Pancreas (tissue), 10 donors: ENCODE measurements around the gene ADIPOR2. TPM values are rescaled to one million over a fixed set of nuclear protein-coding genes. Genes with fewer than 3 reads are reported as not detected.

Experiments used
- ATAC-seq, 4 donors: fragments of 200-7000 bp; cut with Tn5 transposase; one replicate each; pipeline versions ENCODE4 v1.8.0 to v1.9.1; 2020; ENCODE audit warnings: mild to moderate bottlenecking in 4 of 4, moderate library complexity in 4 of 4
- DNase-seq, 6 donors: peaks; one replicate each; pipeline ENCODE4 v3.0.0-alpha.2; 2020
- FAIRE-seq: peaks from 2 replicates; lab custom pipeline; 2012; peaks lifted over from hg19 to GRCh38; lab: Jason Lieb, UNC
- H3K27ac ChIP-seq, 4 donors: fragments of 200-600 bp; sonication (generic); 1 replicate in 3 of 4; 2 replicates in 1 of 4; pipeline versions ENCODE4 v1.5.0 to v1.8.0; 2020
- H3K27me3 ChIP-seq, 4 donors: fragments of 200-600 bp; one replicate each; pipeline ENCODE4 v1.8.0; 2021
- H3K36me3 ChIP-seq, 3 donors: fragments of 200-600 bp; sonication (generic) in 1 of 3; one replicate each; pipeline versions ENCODE4 v1.5.0 to v1.8.0; 2020 to 2021
- H3K4me1 ChIP-seq, 3 donors: fragments of 200-600 bp; one replicate each; pipeline ENCODE4 v1.8.0; 2021
- H3K4me3 ChIP-seq, 4 donors: fragments of 200-600 bp; sonication (generic) in 2 of 4; one replicate each; pipeline versions ENCODE4 v1.5.0 to v1.8.0; 2020 to 2021
- H3K9me3 ChIP-seq, 4 donors: fragments of 200-600 bp; one replicate each; pipeline ENCODE4 v1.8.0; 2021
- WGBS, 2 donors: extraction: QIAGEN DNeasy Blood & Tissue Kit; methylation state at CpG; one replicate each; pipeline ENCODE4 v1.1.7; 2013; 5-methylcytosine and 5-hydroxymethylcytosine counted together
- intact Hi-C, 3 donors: fragments of 100-400 bp; cut with DNase I; formaldehyde crosslinking; loops; one replicate each; pipeline versions ENCODE4 v1.11.1 to v1.14.2; 2022
- polyA plus RNA-seq, 2 donors: library from polyadenylated mRNA; stranded (reverse); fragments of 200-250 nt; gene quantifications; one replicate each; pipeline ENCODE4 v1.2.3, GENCODE V29; 2013
- total RNA-seq, 6 donors: library from RNA; stranded (reverse); fragmentation: NEBNext Ultra II Directional in 4 of 6; extraction: Animal tissue kit (Norgen Biotek cat#: 25700) in 4 of 6; gene quantifications; one replicate each; pipeline versions ENCODE4 v1.2.1 to v1.2.4, GENCODE V29; 2021 to 2023
- TF ChIP-seq, protein P1 (sequence below), 4 donors: fragments of 200-600 bp; sonication (generic) in 3 of 4; IDR thresholded peaks; one replicate each; pipeline versions ENCODE4 v1.5.0 to v1.8.0; 2021; ENCODE audit warnings: antibody characterized with exemption in 4 of 4
- donor health status: healthy with polysubstance abuse.
- donor health status: DM: no; HTN: no; CAD: no; lungs with moderate emphysema.
- donor health status: DM: no; HTN: no; CAD: no.
- donor health status: control.
- donor health status: control.
- donor health status: Bipolar disorder and iron deficiency.
- donor health status: DM: yes; HTN: yes; CAD: no.
- donor health status: DM: no; HTN: no; CAD: no.
- donor health status: DM: no; HTN: no; CAD: no.
- donor health status: DM: yes; HTN: yes; CAD: no.

Gene ADIPOR2
- total and polyA plus RNA-seq, 8 donors: 10.4 to 27.5 (median 22.1) TPM

DNA sequence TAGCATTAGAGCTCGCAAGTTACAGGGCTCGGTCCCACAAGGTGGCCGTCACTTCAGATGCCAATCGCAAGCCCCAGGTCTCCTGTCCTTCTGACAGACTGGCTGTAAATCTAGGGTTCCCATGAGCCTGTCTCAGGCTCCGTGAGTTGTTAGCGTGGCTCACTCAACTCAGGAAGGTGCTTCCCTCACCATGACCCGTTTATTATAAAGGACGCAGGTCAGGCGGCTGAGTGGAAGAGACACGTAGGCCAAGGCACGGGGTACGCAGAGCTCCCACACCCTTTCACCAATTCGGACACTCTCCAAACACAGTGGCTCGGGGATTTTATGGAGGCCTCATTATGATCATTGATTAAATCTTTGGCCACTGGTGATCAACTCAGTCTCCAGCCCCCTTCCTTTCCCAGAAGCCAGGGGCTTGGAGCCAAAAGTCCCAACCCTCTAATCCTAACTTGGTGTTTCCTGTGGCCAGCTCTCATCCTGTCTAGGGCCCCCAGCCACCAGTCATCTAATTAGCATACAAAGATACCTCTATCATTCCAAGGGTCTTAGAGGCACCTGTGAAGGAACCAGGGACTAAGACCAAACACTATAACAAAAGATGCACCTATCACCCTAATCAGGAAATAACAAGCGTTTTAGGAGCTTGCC, 103.7 kb downstream of the ADIPOR2 start:
- no peak for FAIRE-seq
- intact Hi-C loops: loop anchor here (5.0 to 10.0 kb wide), 3 partner anchors 142 to 150 kb away; no protein-coding TSS in a partner anchor
- peaks cover 0 to 6% (median 3%) of the 10 kb centered on the region in 3 donors for H3K4me1 ChIP-seq
- no peaks in the 10 kb centered on the region for H3K27me3 ChIP-seq
- H3K27ac ChIP-seq: no peak overlapping the region
- H3K4me3 ChIP-seq: no peak overlapping the region
- H3K9me3 ChIP-seq: no peaks in the 10 kb centered on the region
- DNase-seq: no peak
- TF ChIP-seq, protein P1, sequence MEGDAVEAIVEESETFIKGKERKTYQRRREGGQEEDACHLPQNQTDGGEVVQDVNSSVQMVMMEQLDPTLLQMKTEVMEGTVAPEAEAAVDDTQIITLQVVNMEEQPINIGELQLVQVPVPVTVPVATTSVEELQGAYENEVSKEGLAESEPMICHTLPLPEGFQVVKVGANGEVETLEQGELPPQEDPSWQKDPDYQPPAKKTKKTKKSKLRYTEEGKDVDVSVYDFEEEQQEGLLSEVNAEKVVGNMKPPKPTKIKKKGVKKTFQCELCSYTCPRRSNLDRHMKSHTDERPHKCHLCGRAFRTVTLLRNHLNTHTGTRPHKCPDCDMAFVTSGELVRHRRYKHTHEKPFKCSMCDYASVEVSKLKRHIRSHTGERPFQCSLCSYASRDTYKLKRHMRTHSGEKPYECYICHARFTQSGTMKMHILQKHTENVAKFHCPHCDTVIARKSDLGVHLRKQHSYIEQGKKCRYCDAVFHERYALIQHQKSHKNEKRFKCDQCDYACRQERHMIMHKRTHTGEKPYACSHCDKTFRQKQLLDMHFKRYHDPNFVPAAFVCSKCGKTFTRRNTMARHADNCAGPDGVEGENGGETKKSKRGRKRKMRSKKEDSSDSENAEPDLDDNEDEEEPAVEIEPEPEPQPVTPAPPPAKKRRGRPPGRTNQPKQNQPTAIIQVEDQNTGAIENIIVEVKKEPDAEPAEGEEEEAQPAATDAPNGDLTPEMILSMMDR (IDR thresholded peaks at IDR 0.05): no peak
- 72 to 78% methylated on average over 15 of the region's 15 CpGs for WGBS, 2 donors
- no peaks in the 10 kb centered on the region for H3K36me3 ChIP-seq
- ATAC-seq: no peak

DNA sequence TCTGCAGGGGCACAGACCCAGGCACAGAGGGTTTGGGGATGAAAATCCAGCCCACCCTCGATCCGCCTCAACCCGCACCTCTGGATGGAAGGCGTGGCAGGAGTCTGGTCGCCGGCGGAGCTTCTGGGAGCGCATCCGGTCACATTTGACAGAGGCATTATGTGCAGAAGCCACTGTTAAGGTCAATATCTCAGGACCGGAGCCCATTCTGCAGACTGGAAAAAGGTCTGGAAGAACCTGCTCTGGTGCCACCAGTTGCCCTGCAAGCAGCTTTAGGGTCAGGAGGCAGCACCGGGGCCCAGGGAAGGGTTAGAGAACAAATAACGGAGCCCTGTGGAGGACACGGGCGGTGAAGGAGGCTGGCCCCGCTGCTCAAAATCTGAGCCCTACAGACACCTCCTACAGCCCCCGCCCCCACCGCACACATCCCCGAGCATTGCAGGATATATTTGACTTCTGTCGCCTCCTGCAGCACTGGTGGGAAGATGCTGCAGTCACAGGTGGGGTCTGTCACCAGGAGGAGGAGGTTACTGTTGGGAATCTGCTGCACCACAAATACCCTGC, 104.4 kb downstream of the ADIPOR2 start:
- Histone ChIP-seq H3K4me1 (peaks cover 0 to 6% (median 3%) of the 10 kb centered on the region in 3 donors), H3K9me3 (no peaks in the 10 kb centered on the region), H3K27ac (no peak overlapping the region), H3K27me3 (no peaks in the 10 kb centered on the region), H3K4me3 (no peak overlapping the region), H3K36me3 (no peaks in the 10 kb centered on the region)
- ATAC-seq (no peak), DNase-seq (peak in 1 of 6 donors; percentile 44), FAIRE-seq (no peak)
- intact Hi-C loops: loop anchor here (5.0 to 10.0 kb wide), 2 partner anchors 142 to 151 kb away; no protein-coding TSS in a partner anchor
- TF ChIP-seq, protein P1 (IDR thresholded peaks at IDR 0.05): no peak
- WGBS, 2 donors: 62 to 69% methylated on average over 19 of the region's 19 CpGs

DNA sequence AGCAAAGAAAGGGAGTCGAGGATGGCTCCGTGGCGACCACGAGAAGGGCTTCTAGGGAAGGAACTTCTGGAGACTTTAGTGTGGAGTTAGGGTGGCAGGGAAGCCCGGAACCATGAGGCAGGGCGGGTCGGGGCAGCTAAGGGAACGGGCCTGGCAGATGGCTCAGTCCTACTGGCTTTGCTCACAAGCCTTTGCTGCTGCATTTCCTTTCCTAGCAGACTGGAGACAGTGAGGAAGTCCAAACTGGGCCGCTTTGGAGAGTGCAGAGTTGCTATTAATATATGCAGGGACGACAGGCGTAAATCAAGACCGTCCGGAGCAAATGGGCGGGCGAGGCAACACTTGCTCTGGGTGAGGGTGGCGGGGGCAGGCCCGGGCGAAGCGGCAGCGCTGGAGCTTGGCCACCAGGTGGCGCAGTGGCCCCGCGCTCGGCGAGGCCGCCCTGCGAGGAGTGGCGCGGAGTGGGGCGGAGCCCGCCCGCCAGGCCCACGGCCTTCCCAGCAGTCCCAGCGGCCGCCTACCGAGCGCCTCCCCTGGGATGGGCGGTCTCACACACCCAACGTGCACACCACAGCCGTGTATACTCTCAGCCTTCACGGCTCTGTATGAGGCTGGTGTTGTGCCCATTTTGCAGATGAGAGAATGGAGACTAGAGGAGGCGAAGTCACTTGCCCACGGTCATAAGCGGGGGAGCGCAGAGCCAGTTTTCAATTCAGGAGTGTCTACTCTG, 105.1 kb downstream of the ADIPOR2 start:
- H3K27ac ChIP-seq: peak overlapping the region; percentile 2 to 66 (median 59)
- FAIRE-seq (no peak), ATAC-seq (peak; percentile 94 to 96 (median 95)), DNase-seq (peak; percentile 91 to 99 (median 95))
- no peaks in the 10 kb centered on the region for H3K27me3 ChIP-seq
- H3K36me3 ChIP-seq: no peaks in the 10 kb centered on the region
- peak overlapping the region; percentile 37 to 61 (median 54) for H3K4me3 ChIP-seq
- TF ChIP-seq, protein P1 (IDR thresholded peaks at IDR 0.05): peak; percentile 98 to 99 (median 98)
- 3 to 4% methylated on average over 45 of the region's 45 CpGs for WGBS, 2 donors
- H3K4me1 ChIP-seq: peaks cover 0 to 6% (median 3%) of the 10 kb centered on the region in 3 donors
- intact Hi-C loops: loop anchor here (5.0 to 10.0 kb wide), 2 partner anchors 141 to 151 kb away; no protein-coding TSS in a partner anchor
- no peaks in the 10 kb centered on the region for H3K9me3 ChIP-seq

DNA sequence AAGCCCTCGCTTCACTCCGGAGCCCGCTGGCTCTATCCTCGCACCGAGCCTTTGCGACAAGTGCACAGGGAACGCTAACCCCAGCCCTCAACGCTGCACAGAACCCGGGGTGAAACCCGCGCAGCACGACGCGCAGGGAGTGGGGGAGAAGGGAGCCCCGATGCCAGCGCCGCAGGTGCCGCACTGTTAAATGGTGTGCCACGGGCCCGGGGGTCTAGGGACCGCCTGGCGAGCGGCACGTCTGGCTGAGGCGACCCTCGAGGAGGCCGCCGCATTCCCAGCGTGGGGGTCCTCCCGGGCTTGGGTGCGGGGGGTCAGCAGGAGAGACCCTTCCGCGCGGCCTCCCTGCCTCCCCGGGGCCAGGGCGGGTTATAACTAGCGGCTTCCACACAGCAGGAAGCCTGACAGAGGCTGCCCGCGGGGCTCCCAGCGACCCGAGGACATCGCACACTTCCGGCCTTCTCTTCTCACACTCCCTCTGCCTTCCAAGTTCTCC, 105.7 kb downstream of the ADIPOR2 start:
- Histone ChIP-seq H3K4me3 (peak overlapping the region; percentile 37 to 61 (median 54)), H3K4me1 (peaks cover 0 to 6% (median 3%) of the 10 kb centered on the region in 3 donors), H3K27me3 (no peaks in the 10 kb centered on the region), H3K36me3 (no peaks in the 10 kb centered on the region), H3K27ac (peak overlapping the region; percentile 2 to 66 (median 59)), H3K9me3 (no peaks in the 10 kb centered on the region)
- FAIRE-seq (no peak), ATAC-seq (peak; percentile 39 to 56 (median 48)), DNase-seq (peak in 2 of 6 donors; percentile 56 to 71)
- WGBS, 2 donors: 3 to 5% methylated on average over 39 to 43 of the region's 43 CpGs
- TF ChIP-seq, protein P1 (IDR thresholded peaks at IDR 0.05): no peak
- intact Hi-C loops: loop anchor here (5.0 to 10.0 kb wide), 2 partner anchors 141 to 152 kb away; no protein-coding TSS in a partner anchor
